IMR-90 (cell line): ENCODE results near the gene SEPSECS. TPM values are rescaled to one million over a fixed set of nuclear protein-coding genes. Genes with fewer than 3 reads are reported as not detected.

Experiments used
- ATAC-seq: fragments of 200-7000 bp; cut with Tn5 transposase; 2 replicates; pipeline ENCODE4 v1.9.1; 2020; ENCODE audit warnings: low read depth, mild to moderate bottlenecking, moderate library complexity
- BruUV-seq: library from RNA; stranded (reverse); fragments of 400-500 nt; replicated peaks from 2 replicates; lab custom pipeline; 2021; lab: Mats Ljungman, UMichigan
- CTCF ChIA-PET: fragments of 300-600 bp; formaldehyde crosslinking; extraction: SDS; loops from one replicate; lab custom pipeline; 2021; ENCODE audit warnings: antibody characterized with exemption; lab: Yijun Ruan, JAX
- POLR2A ChIA-PET: fragments of 300-600 bp; sonication (Branson Sonifier 250); formaldehyde crosslinking; loops from one replicate; lab custom pipeline; 2022; ENCODE audit warnings: antibody characterized with exemption; ENCODE audit not compliant: unreplicated experiment; lab: Charles Lee
- DNase-seq: peaks from one replicate; pipeline ENCODE4 v3.0.0; 2013
- H2AFZ ChIP-seq: replicated peaks from 2 replicates; pipeline ENCODE3; 2013; ENCODE audit warnings: low read length, mild to moderate bottlenecking; ENCODE audit not compliant: poor library complexity
- H2AK5ac ChIP-seq: 2 replicates; pipeline ENCODE4 v1.6.1; 2013; ENCODE audit warnings: low read depth, low read length, inconsistent platforms
- H2AK9ac ChIP-seq: replicated peaks from 2 replicates; pipeline ENCODE3; 2013; ENCODE audit warnings: mild to moderate bottlenecking, low read depth, low read length, moderate library complexity; ENCODE audit not compliant: poor library complexity
- H2BK120ac ChIP-seq: 2 replicates; pipeline ENCODE4 v1.6.1; 2013; ENCODE audit warnings: low read depth, low read length, inconsistent platforms
- H2BK15ac ChIP-seq: 3 replicates; pipeline ENCODE4 v1.6.1; 2013; ENCODE audit warnings: low read depth, low read length, inconsistent platforms
- H2BK20ac ChIP-seq: 2 replicates; pipeline ENCODE4 v1.6.1; 2013; ENCODE audit warnings: low read depth, mild to moderate bottlenecking, inconsistent platforms, low read length, moderate library complexity
- H2BK5ac ChIP-seq: 2 replicates; pipeline ENCODE4 v1.6.1; 2013; ENCODE audit warnings: mild to moderate bottlenecking, low read depth, low read length, inconsistent platforms; ENCODE audit not compliant: poor library complexity, severe bottlenecking
- H3K14ac ChIP-seq: replicated peaks from 2 replicates; pipeline ENCODE4 v1.6.1; 2013; ENCODE audit warnings: low read depth, low read length, inconsistent platforms
- H3K18ac ChIP-seq: 2 replicates; pipeline ENCODE4 v1.6.1; 2013; ENCODE audit warnings: low read depth, low read length, control low read depth
- H3K23ac ChIP-seq: 2 replicates; pipeline ENCODE4 v1.6.1; 2013; ENCODE audit warnings: low read depth, low read length, inconsistent platforms
- H3K27ac ChIP-seq: 2 replicates; pipeline ENCODE4 v1.5.1; 2013; ENCODE audit warnings: mild to moderate bottlenecking, control low read depth, low read length; ENCODE audit not compliant: insufficient read depth
- H3K27me3 ChIP-seq: 2 replicates; pipeline ENCODE4 v1.6.1; 2013; ENCODE audit warnings: low read length; ENCODE audit not compliant: control insufficient read depth, insufficient read depth
- H3K36me3 ChIP-seq: 2 replicates; pipeline ENCODE4 v1.6.1; 2013; ENCODE audit warnings: low read length, mixed read lengths; ENCODE audit not compliant: control insufficient read depth, insufficient read depth
- H3K4ac ChIP-seq: 2 replicates; pipeline ENCODE4 v1.6.1; 2013; ENCODE audit warnings: low read depth, low read length, inconsistent platforms
- H3K4me1 ChIP-seq: 2 replicates; pipeline ENCODE4 v1.6.1; 2013; ENCODE audit warnings: low read length, mixed read lengths; ENCODE audit not compliant: control insufficient read depth, insufficient read depth
- H3K4me2 ChIP-seq: 2 replicates; pipeline ENCODE4 v1.6.1; 2013; ENCODE audit warnings: low read depth, mild to moderate bottlenecking, control low read depth, low read length, moderate library complexity
- H3K4me3 ChIP-seq: 2 replicates; pipeline ENCODE4 v1.5.1; 2013; ENCODE audit warnings: low read depth, mild to moderate bottlenecking, control low read depth, low read length, moderate library complexity; ENCODE audit not compliant: insufficient read depth
- H3K56ac ChIP-seq: 2 replicates; pipeline ENCODE4 v1.6.1; 2013; ENCODE audit warnings: low read length, inconsistent platforms; ENCODE audit not compliant: insufficient read depth; ENCODE audit errors: extremely low read depth
- H3K79me1 ChIP-seq, 2 experiments: 2 replicates each; pipeline ENCODE4 v1.6.1; 2013; ENCODE audit warnings: low read length in 2 of 2, inconsistent platforms in 1 of 2, low read depth in 1 of 2
- H3K9ac ChIP-seq: 2 replicates; pipeline ENCODE4 v1.6.1; 2013; ENCODE audit warnings: low read depth, low read length, control low read depth
- H3K9me1 ChIP-seq: 2 replicates; pipeline ENCODE4 v1.6.1; 2013; ENCODE audit warnings: low read length, inconsistent platforms; ENCODE audit not compliant: insufficient read depth
- H3K9me3 ChIP-seq: 2 replicates; pipeline ENCODE4 v1.6.1; 2013; ENCODE audit warnings: low read length; ENCODE audit not compliant: control insufficient read depth, insufficient read depth
- H4K20me1 ChIP-seq: 2 replicates; pipeline ENCODE4 v1.6.1; 2013; ENCODE audit warnings: low read length, inconsistent platforms; ENCODE audit not compliant: insufficient read depth
- H4K5ac ChIP-seq: 2 replicates; pipeline ENCODE4 v1.6.1; 2013; ENCODE audit warnings: mild to moderate bottlenecking, low read depth, low read length, control low read depth
- H4K8ac ChIP-seq, 2 experiments: 2 replicates each; pipeline ENCODE4 v1.6.1; 2013; ENCODE audit warnings: low read depth in 2 of 2, low read length in 2 of 2, control low read depth in 1 of 2, inconsistent platforms in 1 of 2
- H4K91ac ChIP-seq: 2 replicates; pipeline ENCODE4 v1.6.1; 2013; ENCODE audit warnings: low read depth, low read length, inconsistent platforms; ENCODE audit not compliant: insufficient read depth
- BHLHE40 ChIP-seq: fragments of 150-350 bp; IDR thresholded peaks from 2 replicates; pipeline ENCODE4 v1.6.1; 2016; ENCODE audit warnings: mild to moderate bottlenecking, low read depth, low read length
- CEBPB ChIP-seq: IDR thresholded peaks from 2 replicates; pipeline ENCODE4 v1.6.1; 2012; ENCODE audit warnings: low read depth, low read length, improper control_type of control experiment
- FOS ChIP-seq: fragments of 150-350 bp; IDR thresholded peaks from 2 replicates; pipeline ENCODE4 v1.6.1; 2016; ENCODE audit warnings: low read depth, low read length
- MAFK ChIP-seq: IDR thresholded peaks from 2 replicates; pipeline ENCODE4 v1.6.1; 2012; ENCODE audit warnings: low read depth, low read length, improper control_type of control experiment
- MXI1 ChIP-seq: IDR thresholded peaks from 2 replicates; pipeline ENCODE4 v1.6.1; 2012; ENCODE audit warnings: low read depth, mild to moderate bottlenecking, low read length, moderate library complexity, borderline replicate concordance
- RFX5 ChIP-seq: IDR thresholded peaks from 2 replicates; pipeline ENCODE4 v1.8.0; 2012; ENCODE audit warnings: low read depth, mild to moderate bottlenecking, low read length, moderate library complexity
- WGBS, 2 experiments: methylation state at CpG; one replicate each; pipeline versions ENCODE4 v1.1.5 to v1.1.7; 2013; ENCODE audit warnings: missing lambda C conversion rate in 2 of 2; ENCODE audit not compliant: insufficient read length in 1 of 2; ENCODE audit errors: extremely low coverage in 2 of 2; 5-methylcytosine and 5-hydroxymethylcytosine counted together
- dilution Hi-C: fragments of 300-500 bp; cut with HindIII; formaldehyde crosslinking; loops from one replicate; pipeline ENCODE4 v1.14.3; 2018; ENCODE audit warnings: low sequenced_read_pairs; ENCODE audit not compliant: unreplicated experiment
- in situ Hi-C: fragments of 300-500 bp; cut with MboI; formaldehyde crosslinking; loops from 3 replicates; pipeline ENCODE4 v1.14.3; 2019; ENCODE audit warnings: low sequenced_read_pairs, inconsistent platforms, mixed read lengths
- intact Hi-C: fragments of 100-400 bp; cut with micrococcal nuclease; formaldehyde crosslinking; loops from 2 replicates; pipeline ENCODE4 v1.10.0; 2022
- polyA plus RNA-seq, 3 experiments: library from polyadenylated mRNA; depleted of rRNA; stranded (reverse); fragments of >200 nt; gene quantifications; 2 replicates each; pipeline ENCODE4 v1.2.3, GENCODE V29; 2012; ENCODE audit warnings: low replicate concordance in 1 of 3
- total RNA-seq: library from RNA; depleted of rRNA; stranded (reverse); fragments of >200 nt; gene quantifications from 2 replicates; pipeline ENCODE4 v1.2.3, GENCODE V29; 2012
- TF ChIP-seq, protein P1 (sequence below): fragments of 150-350 bp; IDR thresholded peaks from 2 replicates; pipeline ENCODE4 v1.6.1; 2017; ENCODE audit warnings: mild to moderate bottlenecking, antibody characterized with exemption, low read length, low read depth

SEPSECS gene
- total and polyA plus RNA-seq, 2 of the 4 experiments (the other 2 are of a cell fraction) = 1.7 to 5.0 TPM

DNA sequence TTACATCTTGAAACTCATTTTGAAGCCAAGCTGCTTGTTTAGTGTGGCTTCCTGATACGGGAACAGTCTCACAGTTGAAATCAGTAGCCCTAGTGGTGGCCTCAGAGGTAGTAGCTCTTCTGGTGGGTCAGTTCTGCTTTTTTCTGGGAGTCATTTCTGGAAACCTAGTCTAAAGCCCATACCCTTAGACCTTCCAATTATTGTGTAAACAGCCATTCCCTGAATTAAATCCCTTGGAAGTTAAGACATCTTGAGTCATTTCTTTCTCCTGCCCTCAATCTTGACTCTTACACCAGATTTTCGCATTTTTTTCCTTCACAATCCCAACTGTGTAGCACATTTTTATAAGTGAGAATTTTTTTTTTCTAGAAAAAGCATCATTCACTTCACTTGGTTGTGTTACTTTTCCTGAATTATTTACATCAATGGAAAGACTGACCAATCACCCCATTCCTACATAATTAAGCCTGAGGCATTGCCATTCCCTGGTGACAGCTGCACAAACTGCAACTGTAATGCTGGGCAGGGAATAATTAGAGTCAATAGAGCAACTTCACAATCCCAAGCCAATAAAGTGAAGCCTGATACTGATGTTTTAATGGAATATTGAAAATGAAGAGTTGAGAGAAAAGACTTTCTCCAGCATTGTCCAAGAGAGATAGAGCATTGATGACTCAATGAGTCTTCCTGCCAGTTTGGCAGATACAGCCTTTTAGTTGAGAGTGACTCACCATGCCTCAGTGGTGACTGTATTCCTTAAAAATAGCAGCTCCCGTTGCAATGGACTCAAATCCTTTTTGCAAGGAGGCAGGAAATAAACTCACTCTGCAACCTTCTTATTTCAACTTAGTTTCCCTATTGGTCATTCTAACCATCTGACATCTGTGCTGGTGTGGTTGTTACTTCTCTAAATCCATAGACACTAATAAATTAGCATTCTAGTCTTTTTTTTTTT is 13.0 kb upstream of the SEPSECS start:
- intact Hi-C loops (loop anchor here (2.0 kb wide), 1 partner anchor 62 kb away; the partner anchor contains the start of gene PI4K2B), in situ Hi-C loops (no loop called here), dilution Hi-C loops (no loop called here)
- DNase-seq (peak; percentile 100), ATAC-seq (peak; percentile 94)
- Histone ChIP-seq H4K91ac (peak overlapping the region; percentile 57), H3K4me1 (peaks cover 8% of the 10 kb centered on the region), H2AK9ac (peak overlapping the region; percentile 58), H4K20me1 (no peaks in the 10 kb centered on the region), H2BK15ac (peak overlapping the region; percentile 87; the same call in 2 of the 3 replicates), H3K27ac (peak overlapping the region; percentile 88), H2BK20ac (peak overlapping the region; percentile 95), H3K56ac (peak overlapping the region; percentile 77; the same call in 1 of the 2 replicates), H2BK5ac (peak overlapping the region; percentile 97), H3K9me3 (no peaks in the 10 kb centered on the region), H3K27me3 (no peaks in the 10 kb centered on the region), H3K18ac (peak overlapping the region; percentile 71; the same call in 1 of the 2 replicates), H2BK120ac (peak overlapping the region; percentile 93), H3K9ac (no peak overlapping the region), H2AK5ac (peak overlapping the region; percentile 97), H3K23ac (peak overlapping the region; percentile 94), H3K14ac (peak overlapping the region; percentile 94), H4K8ac (peak overlapping the region; percentile 2 to 86; a peak in 3 of 4 replicates), H3K4me3 (no peak overlapping the region), H3K9me1 (no peaks in the 10 kb centered on the region), H3K79me1 (0 out of 4 replicates have a peak, but pooled peaks cover 0 to 3% of the 10 kb centered on the region in 2 experiments), H3K4me2 (peak overlapping the region; percentile 93), H2AFZ (peak overlapping the region; percentile 77), H3K36me3 (no peaks in the 10 kb centered on the region), H4K5ac (peak overlapping the region; percentile 50; the same call in 1 of the 2 replicates), H3K4ac (peak overlapping the region; percentile 92)
- ChIA-PET POLR2A (interaction anchor here (0.7 kb wide), 1 partner anchor 10 kb away, joined by 11 read pairs; no protein-coding TSS in a partner anchor), CTCF (interaction anchor here (1.0 to 1.7 kb wide), 3 partner anchors 12 to 194 kb away, joined by 3 to 7 read pairs (median 4); no protein-coding TSS in a partner anchor)
- BruUV-seq = no TSS peak
- WGBS, 2 experiments = no CpG with 5 or more reads among the region's 3 CpGs
- TF ChIP-seq FOS (peak; percentile 100), RFX5 (no peak), BHLHE40 (peak; percentile 67; the same call in 1 of the 2 replicates), MXI1 (no peak), MAFK (peak; percentile 77), CEBPB (peak; percentile 76)
- TF ChIP-seq, protein P1, sequence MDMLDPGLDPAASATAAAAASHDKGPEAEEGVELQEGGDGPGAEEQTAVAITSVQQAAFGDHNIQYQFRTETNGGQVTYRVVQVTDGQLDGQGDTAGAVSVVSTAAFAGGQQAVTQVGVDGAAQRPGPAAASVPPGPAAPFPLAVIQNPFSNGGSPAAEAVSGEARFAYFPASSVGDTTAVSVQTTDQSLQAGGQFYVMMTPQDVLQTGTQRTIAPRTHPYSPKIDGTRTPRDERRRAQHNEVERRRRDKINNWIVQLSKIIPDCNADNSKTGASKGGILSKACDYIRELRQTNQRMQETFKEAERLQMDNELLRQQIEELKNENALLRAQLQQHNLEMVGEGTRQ = 0 out of 2 replicates have a peak, but pooled peaks have one; percentile 25
